Measurements from ENCODE around the gene GRHL1.

DNA sequence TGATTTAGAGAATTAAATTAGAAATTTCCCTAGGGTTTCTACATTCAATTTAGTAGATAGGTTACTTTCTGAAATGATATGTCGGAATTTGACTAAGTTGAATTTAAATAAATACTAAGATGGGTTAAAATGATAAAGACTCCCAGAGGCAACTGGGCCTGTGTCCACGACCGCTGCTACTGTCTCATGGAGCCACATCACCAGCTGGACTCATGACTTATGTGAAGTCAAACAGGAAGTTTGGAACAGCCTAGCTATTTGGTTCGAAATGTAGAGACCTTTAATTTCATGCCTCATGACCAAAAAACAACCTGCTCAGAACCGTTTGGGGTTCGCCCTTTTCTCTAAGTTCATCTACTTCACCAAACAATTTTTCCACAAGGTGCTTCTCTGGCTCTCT, 22.2 kb downstream of the GRHL1 start:
- TF ChIP-seq GATA2 (IDR thresholded peaks at IDR 0.05; ENCODE audit: low read depth, low read length) (no peak), GATA3 (IDR thresholded peaks at IDR 0.05; ENCODE audit: low read depth, low read length) (no peak)
